HL-60 (cell line): ENCODE measurements around the gene CD44.

ENCODE experiments used
- CTCF ChIP-seq: IDR thresholded peaks from one replicate; pipeline ENCODE4 v1.5.1; 2011; ENCODE audit warnings: low read length, control low read depth, inconsistent platforms; ENCODE audit not compliant: insufficient read depth
- GABPA ChIP-seq: IDR thresholded peaks from 2 replicates; pipeline ENCODE4 v1.6.1; 2012; ENCODE audit warnings: low read depth
- POLR2AphosphoS5 ChIP-seq: IDR thresholded peaks from 2 replicates; pipeline ENCODE4 v1.6.1; 2012; ENCODE audit warnings: low read depth
- REST ChIP-seq: IDR thresholded peaks from 2 replicates; pipeline ENCODE4 v1.6.1; 2012; ENCODE audit warnings: low read depth; ENCODE audit not compliant: insufficient replicate concordance
- SPI1 ChIP-seq: IDR thresholded peaks from 2 replicates; pipeline ENCODE4 v1.6.1; 2012; ENCODE audit warnings: low read depth, mild to moderate bottlenecking, borderline replicate concordance

DNA sequence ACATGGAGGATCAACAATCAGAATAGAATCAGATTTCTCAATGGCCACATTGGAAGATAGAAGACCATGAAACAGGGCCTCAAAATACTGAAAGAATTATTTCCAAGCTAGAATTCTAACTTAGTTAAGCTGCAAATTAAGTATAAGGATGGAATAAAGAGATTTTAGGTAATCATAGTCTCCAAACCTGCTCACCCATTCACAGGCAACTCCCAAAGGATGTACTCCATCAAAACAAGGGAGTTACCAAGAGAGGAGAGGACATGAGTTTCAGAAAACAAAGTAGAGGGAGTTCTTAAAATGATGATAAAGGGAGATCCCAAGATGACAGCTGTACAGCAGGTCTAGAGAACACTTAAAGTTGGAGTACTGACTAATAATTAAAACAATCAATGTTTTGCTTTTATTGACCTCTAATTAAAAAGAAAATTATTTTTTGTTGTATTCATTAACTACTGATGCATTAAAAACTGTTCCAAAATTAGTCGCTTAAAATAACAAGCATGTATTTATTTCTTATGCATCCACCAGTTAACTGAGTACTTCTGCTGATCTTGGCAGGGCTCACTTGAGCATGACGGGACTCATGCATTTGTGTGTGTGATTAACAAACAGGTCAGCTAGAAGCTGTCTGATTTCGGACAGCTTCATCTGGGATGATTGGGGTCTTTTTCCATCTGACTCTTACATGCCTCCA, 95.6 kb downstream of the CD44 start:
- TF ChIP-seq CTCF (no peak), POLR2AphosphoS5 (no peak), REST (no peak), SPI1 (no peak), GABPA (no peak)
